ENCODE data around the gene JCAD. TPM values are rescaled to one million over a fixed set of nuclear protein-coding genes. Genes with fewer than 3 reads are reported as not detected.
"Not testable (repeated sequence)": the region's sequence is repeated elsewhere in the genome, so short reads cannot be mapped to it uniquely, and the experiment has no call there.

The JCAD gene
- total RNA-seq, 1 donor from 2014 or later, result 107 TPM

DNA sequence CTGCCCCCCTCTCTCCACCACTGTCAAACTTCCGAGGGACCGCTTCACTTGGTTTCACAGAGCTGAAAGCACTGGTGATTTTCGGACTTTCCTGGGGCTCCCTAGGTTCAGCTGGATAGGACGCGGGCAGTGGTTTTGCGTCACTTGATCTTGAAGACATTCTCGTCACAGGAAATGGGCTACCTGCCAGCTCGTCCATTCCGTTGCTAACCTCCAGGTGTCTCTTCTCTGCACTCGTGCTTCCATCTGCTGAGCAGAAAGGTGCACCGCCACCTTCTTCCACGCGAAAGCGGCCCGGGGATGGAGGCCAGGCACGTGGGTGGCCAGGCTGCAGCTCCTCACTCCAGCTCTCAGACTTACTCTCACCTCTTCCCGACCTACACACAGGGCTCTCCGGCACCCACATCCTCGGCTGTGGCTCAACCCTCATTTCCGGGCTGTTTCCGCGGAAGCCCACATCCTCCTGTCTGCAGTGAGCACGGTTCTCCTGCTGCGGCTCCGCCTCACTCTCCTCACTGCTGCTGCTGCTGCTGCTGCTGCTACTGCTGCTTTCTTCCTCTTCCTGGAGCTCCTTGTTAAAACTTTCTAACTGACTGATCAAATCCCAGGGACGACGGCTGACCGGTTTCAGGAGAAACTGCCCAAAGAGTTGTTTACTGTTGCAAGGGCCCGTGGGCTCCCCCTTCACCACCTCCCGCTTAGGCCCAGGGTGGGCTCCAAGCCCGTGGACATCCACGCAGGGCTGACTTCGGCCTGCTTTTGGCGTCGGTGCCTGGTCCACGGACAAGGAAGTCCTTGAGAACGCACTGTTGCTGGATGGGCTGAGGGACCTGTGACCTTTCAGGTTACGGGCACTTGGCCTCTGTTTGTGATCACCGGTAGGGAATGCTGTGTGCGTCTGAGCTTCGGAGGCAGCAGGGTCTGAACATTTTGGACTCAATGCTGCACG lies 32.1 kb downstream of the JCAD start:
- DNase-seq (ENCODE audit: extremely low read depth, low read depth, low spot score), result no peak

DNA sequence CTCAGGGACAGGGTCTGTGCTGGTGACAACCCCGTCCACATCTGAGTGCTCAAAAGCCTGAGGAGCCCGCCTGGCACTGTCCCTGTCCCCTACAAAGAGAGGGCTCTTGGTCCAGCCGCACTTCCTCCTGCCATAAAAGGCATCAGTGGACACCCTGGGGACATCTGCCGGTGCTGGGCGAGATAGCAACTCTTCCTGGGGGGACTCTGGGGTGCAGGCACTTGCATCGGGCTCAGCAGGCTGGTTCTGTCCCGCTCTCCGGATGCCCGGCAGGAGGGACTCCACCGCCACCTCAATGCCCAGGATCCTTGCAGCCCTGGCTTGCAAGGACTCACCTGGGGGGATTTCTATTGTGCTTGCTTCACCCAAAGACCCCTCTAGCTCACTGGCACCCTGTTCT lies 32.8 kb downstream of the JCAD start:
- no peak for DNase-seq (ENCODE audit: extremely low read depth, low read depth, low spot score)

DNA sequence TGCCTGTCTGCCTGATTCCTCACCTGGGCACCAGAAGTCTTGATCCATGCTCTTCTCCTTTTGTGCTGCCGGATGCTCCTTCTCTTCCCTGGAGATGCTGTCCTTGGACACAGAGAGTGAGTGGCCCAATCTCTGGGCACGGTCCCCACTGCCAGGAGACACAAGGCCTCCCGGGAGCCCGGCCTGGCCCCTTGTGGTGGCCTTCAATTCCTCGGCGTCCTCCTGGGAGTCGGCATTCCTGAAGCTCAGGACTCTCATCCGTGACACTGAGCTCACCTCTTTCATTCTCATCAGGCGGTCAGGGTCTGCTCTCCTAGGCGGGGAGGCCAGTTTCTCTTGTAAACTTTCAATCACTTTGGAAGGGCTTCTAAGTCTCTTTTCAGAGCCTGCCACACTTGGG lies 33.3 kb downstream of the JCAD start:
- DNase-seq (ENCODE audit: extremely low read depth, low read depth, low spot score), result no peak

DNA sequence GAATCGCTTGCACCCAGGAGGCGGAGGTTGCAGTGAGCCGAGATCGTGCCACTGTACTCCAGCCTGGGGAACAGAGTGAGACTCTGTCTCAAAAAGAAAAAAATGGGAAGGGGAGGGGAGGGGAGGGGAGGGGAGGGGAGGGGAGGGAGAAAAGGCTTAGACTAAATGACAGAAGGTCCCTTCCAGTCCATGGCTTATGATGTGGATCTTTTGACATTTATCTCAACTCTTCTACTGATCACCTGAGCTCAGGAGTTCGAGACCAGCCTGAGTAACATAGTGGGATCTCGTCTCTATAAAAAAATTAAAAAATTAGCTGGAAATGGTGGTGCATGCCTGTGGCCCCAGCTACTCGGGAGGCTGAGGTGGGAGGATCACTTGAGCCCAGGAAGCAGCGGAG lies 34.0 kb downstream of the JCAD start:
- DNase-seq (ENCODE audit: extremely low read depth, low read depth, low spot score), result not testable (repeated sequence)

DNA sequence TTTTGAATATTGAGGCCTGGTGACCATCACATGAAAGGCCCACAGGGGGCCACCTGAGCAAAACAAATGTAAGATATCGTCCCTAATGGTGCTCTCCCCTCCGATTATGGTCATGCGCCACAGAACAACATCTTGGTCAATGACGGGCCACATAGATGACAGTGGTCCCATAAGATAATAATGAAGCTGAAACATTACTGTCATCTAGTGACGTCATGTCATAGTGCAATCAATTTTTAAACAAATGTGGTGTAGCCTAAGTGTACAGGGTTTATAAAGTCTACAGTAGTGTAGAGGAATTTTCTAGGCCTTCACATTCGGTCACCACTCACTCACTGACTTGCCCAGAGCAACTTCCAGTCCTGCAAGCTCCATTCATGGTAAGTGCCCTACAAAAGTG lies 36.8 kb downstream of the JCAD start:
- no peak for DNase-seq (ENCODE audit: extremely low read depth, low read depth, low spot score)

DNA sequence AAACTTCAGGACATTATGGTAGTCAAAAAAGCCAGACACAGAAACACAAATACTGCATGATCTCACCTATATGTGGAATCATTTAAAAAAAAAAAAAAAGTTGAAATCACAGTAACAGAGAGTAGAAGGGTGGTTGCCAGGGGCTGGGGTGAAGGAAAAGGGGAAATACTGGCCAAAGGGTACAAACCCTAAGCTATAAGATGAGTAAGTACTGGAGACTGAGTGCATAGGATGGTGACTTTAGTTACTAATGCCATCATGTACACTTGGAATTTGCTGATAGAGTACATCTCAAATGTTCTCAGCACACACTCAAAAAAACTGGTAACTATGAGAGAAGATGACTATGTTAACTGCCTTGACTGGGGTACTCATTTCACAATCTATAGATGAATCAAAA lies 39.9 kb downstream of the JCAD start:
- DNase-seq (ENCODE audit: extremely low read depth, low read depth, low spot score), result no peak

DNA sequence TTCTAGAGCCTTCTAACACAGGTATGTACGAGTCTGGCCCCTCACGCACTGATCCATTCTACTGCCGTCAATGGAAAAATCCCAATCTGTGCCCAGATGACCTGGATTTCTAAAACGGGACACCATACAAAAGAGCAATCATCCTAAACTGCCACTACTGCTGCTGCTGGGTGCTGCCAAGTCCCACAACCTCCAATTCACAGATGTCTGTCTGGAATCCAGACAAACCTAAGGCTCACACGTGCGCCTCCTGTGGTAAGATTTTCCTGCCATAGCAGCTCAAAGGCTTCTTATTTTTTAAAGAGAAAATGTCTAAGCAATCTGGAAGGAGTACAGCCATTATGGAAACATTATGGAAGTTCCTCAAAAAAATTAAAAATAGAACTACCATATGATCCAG lies 40.9 kb downstream of the JCAD start:
- DNase-seq (ENCODE audit: extremely low read depth, low read depth, low spot score), result no peak

DNA sequence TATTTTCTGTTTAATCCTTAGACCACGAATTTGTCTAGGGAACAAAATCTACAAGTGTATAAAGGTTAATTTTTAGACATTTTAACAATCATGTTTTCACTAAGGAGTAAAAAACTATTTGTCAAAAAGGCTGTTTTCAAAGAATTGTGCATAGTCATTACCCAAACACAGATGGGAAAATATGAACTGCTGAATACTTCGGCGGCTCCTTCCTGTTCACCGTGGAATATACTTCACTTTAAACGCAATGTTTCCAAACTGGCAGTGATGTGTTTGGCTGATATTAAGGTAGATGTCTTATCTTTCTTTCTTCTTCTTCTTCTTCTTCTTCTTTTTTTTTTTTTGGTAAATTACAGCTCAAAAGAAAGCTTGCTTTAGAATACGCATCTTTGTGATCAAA lies 41.4 kb downstream of the JCAD start:
- no peak for DNase-seq (ENCODE audit: extremely low read depth, low read depth, low spot score)

DNA sequence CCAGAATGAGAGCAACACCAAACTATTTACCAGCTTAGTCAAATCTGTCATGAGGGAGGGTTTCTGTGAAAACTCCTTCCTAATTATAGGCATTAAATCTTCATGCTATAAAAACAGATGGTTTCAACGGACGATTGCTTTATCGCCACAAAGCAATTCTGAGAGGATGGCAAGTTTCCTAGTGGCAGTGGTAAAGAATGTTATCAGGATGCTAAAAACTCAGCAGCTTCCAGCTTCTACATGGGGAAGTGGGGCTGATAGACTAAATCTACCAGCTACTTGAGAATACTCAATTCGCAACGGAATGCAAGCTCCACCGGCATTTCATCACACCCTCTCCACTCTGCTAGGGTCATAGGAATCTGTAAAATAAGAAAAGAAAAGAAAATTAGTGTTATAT lies 41.8 kb downstream of the JCAD start:
- no peak for DNase-seq (ENCODE audit: extremely low read depth, low read depth, low spot score)

DNA sequence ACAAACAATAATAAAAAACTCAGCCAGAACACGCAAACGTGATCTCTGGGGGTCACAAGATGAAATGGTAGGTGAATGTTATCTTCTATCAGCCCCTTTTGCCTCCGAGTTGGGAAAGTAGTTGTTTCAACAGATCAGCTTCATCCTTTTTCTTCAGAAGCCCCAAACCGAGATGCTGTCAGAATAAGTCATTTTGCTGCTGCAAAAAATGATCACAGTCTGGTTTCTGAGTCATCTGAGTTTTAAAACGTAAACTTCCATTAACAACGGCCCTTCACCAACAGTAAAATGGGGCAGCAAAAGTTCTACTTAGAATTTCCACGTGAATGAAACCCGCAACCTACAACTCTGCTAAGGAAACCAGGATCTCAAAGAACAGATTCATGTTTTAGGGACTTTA lies 44.9 kb downstream of the JCAD start:
- no peak for DNase-seq (ENCODE audit: extremely low read depth, low read depth, low spot score)

DNA sequence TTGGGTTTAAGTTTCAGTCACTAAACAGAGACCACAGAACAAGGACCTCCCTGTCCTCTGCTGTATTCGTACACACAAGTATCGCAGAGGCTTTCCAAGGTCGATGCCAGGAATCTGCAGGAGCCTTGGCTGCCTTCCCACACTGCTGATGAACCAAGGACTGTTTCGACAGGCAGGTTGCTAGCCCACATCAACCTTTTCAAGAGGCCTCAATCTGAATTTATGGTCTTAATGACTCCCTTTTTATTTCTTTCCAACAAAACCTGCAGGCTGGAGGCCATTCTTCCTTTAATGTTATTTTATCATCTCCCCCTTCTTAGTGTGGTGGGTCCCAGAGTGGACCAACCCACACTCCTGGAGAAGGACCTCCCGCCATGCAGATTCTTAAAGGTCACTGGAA lies 45.6 kb downstream of the JCAD start:
- DNase-seq (ENCODE audit: extremely low read depth, low read depth, low spot score), result no peak

DNA sequence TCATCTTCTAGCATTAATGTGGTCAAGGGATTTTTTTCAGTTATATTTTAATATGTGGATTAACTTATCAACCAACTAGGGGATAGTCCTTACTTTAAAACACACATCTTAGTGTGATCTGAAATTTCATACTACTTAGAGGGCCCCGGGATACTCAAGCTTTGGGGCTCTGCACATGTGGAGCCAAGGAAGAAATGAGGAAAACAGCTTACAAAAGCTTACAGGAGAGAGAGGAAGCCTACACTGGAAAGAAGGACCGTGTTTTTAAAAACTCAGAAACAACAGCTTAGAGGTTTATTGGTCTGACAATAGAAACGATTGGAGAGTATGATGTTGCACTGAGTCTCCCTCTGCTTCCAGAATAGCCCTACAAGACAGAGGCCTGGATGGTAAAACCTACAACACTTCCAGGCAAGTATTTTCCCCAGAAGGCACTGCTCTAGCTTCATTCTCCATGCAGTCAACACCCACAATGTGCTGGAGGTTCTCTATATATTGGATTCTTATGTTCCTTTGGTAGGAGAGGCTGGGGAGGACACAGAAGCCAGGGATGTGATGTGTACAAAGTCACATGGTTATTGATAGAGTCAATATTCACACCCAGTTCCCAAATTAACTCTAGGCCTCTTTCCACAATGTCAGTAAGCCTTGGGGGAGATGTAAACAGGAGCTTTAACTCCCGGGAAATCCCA lies 47.3 kb downstream of the JCAD start:
- DNase-seq (ENCODE audit: extremely low read depth, low read depth, low spot score), result no peak

DNA sequence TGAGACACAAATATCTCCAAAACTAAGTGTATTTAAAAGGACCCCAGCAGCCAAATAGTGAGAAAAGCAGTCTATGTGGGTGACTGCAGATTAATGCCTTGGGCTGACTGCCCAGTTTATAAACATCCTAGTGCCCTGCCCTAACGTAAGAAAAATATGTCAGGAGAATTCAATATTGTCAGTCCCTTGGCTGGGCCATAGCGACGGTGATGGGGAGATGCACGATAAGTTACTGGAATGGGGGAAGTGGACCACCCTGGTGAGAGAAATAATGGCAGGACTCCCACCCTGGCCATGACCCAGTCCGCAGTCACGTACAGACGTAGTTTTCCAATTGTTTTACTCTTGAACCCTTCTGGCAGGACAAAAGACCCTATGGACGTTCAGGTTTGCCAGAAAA lies 48.0 kb downstream of the JCAD start:
- no peak for DNase-seq (ENCODE audit: extremely low read depth, low read depth, low spot score)

DNA sequence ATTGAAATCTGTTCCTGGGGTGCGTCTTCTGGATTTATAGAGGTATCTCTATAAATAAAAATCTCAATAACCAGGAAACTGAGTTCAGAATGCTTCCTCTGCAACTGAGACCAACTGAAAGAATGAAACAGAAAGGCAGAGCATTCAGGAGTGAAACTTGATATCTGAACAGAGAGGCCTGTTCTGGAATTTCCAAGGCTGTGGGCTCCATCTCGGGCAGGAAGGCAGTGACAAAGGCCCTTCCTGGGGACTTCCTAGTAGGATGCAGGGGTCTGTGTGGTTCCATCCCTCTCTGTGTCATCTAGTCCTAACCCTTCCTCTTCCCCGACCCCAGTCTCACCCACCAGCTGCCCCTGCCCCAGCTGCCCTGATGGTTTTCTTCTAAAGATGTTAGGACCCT lies 52.0 kb downstream of the JCAD start:
- no peak for DNase-seq (ENCODE audit: extremely low read depth, low read depth, low spot score)

DNA sequence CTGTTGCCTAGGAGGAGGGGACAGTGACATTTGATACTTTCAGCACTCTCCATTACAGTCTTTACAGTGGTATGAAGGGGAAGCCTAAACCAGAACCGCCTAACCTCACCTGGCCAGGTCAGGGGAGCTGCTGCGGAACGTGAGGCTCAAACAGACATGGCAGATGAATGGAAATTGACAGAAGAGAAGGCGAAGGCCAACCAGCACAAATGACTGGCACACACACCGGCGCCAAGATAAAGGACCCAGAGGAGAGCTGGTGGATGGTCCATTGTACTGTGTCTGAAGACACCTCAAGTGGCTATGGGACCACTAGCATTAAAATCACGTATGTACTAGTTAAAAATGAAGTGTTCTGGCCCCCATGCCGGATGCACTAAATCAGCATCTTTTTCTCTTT lies 53.0 kb downstream of the JCAD start:
- DNase-seq (ENCODE audit: extremely low read depth, low read depth, low spot score), result no peak

DNA sequence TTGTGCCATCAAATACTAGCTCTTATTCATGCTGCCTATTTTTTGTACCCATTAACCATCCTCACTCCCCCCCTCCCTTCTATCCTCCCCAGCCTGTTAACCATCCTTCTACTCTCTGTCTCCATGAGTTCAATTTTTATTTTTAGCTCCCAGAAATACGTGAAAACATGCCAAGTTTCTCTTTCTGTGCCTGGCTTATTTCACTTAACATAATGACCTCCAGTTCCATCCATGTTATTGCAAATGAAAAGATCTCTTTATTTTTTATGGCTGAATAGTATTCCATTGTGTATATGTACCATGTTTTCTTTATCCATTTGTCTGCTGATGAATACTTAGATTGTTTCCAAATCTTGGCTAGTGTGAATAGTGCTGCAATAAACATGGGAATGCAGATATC lies 54.3 kb downstream of the JCAD start:
- DNase-seq (ENCODE audit: extremely low read depth, low read depth, low spot score), result not testable (repeated sequence)

DNA sequence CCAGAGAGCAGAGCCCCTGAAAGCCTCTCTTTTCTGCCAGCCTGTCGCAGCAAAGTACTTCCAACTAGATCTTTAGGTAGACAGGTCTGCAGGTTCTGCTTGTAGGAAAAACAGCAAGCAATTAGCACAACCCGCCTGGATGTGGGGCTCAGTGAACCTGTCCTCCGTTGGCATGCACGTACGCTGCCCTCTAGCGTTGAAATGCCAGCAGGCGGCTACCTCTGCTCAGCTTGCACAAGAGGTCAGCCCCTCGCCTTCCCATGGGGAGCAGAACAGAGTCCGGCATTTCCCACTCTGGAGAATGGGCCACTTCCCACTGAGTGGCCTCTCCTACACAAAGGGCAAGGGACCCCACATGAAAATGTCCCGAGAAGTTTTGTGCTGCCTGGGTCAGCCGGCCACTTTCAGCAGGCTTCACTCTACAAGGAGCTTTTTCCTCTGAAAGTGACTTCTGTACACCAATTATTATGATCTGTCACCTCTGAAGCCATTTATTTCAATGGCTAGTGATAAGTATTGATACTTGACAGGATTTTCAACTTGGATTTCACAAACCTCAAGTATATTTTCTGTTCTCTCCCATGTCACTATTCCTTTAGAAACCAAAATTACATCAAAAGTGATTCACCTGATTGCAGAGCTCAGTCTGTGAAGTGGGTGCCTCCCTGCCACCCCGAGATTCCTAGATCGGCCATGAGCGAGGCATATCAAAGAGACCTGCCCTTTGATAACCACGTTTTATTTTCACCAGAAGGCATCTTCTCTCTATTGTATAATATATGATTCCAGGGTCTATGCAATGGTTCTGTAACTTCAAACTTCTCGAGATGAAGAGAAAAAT lies 56.7 kb downstream of the JCAD start:
- peak; percentile 68 for DNase-seq (ENCODE audit: extremely low read depth, low read depth, low spot score)

DNA sequence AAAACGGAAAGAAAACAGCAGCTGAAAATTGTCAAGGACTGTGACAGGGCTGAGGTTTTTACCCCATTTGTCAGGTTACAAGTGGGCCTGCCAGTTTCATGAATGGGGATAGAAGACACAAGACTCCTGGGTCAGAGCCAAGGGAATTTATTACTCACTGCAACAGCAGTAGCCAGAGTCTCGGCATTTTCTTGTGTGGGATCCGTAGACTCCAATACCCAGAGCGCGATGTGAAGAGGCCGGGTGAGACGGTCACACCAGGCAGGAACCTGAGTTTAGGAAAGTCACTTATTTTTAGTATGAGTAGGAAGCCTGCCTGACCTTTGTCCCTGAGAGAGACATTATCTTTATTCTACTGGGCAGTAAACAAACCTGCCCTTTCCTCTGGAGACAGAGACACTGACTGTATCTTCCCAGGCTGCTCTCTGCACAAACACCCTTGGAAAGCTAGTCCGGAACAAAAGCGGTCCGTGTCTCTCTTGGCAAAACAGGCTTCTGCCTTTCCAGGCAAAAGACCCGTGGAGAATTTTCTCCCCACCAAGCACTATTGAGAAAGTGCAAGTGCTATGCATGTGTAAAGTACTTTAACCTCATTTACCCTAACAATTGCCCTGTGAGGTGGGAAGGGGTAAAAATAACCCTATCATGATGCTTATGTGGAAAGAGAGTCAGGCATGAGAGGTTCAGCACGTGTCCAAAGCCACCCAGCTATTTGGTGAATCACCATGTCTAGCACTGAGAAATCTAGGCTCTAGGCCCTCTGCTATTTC lies 58.4 kb downstream of the JCAD start:
- peak; percentile 31 for DNase-seq (ENCODE audit: extremely low read depth, low read depth, low spot score)

DNA sequence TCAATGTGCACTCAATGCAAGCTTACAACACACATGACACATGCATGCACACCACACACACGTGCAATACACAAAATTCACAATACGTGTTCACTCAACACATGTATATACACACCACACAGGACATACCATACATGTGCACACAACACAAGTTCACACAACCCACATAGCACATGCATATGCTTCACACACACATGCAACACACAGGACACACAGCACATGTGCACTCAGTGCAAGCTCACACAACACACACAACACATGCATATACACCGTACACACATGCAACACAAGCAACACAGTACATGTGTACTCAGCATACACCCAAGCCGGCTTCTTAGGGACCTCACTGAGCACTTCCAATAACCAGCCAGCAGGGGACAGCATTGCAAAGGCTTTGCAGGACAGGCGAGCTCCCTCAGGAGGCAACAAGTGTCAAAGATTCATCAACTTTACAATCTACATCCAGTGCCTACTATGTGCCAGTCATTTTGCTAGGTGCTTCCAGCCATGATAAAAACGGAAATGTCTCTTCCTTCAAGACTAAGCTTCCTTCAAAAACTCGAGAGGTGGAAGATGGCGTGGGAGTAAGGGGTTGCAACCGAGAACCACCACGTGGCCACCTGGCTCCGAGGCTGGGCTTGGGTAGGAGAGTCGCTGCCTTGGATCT lies 61.1 kb downstream of the JCAD start:
- peak; percentile 68 for DNase-seq (ENCODE audit: extremely low read depth, low read depth, low spot score)

DNA sequence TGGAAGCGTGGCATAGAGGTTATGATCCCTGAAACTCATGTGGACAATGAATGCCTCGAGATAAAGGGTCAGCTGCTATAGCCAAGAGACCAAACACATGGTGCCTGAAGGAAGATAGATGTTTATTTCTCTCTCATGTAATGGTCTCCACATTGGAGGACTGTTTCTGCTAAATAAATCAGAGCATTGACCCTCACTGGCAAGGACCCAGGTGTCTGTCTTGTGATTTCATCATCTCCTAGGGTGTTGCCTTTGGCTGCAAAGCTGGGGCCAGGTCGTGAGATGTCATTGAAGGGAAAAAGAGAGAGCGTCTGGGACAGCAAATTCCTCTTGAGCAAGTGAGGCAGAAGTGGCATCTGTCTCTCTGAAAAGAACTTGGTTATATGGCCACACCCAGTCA lies 64.6 kb downstream of the JCAD start:
- DNase-seq (ENCODE audit: extremely low read depth, low read depth, low spot score), result no peak
